ENCODE measurements around the gene BROX.
"Not testable (repeated sequence)": the region's sequence is repeated elsewhere in the genome, so short reads cannot be mapped to it uniquely, and the experiment has no call there.

BROX gene

GRCh38 chr1:222732216-222733159 lies 20.1 kb downstream of the BROX start:
- no peak for DNase-seq

DNA sequence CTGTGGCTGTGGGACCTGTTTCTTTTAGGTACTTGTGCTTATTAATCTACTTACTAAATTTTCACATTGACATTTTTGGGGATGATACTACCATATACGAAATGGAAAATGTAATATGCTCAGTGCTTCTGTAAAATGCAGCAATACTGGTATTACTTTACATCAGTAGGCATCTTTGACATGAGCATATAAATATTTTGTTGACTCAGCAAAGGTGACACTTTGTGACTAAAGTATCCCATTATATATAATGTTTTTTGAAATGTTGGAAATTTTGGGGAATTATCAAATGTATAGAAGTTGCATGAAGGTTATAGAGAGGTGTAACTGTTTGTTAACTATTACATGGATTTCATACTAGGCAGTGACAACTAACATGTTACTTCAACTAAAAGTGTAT lies 22.4 kb downstream of the BROX start:
- no peak for DNase-seq

DNA sequence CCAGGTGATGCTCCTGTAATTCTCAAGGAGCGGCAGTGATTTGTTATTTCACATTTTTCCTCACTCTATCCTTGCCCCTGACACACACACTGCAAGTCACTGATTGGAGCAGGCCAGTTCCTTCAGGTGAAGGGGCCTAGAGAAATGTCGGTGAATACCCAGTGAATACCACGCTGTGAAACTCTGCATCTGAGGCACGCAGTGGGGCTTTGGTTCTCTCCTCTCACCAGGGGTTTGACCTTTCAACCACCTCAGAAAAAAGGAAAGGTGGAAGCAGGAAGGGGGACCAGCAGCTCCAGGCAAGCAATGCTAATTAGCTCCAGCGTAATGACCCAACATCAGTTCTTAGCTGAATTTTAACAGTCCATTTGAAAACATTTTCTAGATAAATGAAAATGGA lies 24.1 kb downstream of the BROX start:
- no peak for DNase-seq

GRCh38 chr1:222736972-222737371 lies 24.6 kb downstream of the BROX start, which contains the start of gene FAM177B:
TSS of gene FAM177B (plus strand) at chr1:222737202. CDS start at chr1:222746546, 9,344 bp downstream.
- no peak for DNase-seq

- no peak for DNase-seq
These were observed 27.1 kb downstream of the BROX start for GRCh38 chr1:222739465-222739864.

DNA sequence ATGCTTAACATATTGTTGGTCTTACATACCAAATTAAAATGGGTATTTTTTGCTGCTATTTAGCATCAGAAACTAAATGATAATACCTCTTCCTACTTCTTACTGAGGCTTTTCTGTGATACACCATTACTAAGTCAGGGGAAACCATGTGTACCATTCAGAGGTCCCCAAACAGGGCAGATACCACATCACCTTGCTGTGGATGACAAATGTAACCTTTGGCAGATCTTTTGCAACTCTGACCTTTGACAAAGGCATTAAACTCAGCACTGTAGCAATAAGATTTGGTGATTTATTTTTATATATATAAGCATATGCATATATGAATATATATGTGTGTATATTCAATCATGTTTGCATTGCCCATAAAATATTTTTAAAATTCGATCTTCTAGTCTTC lies 27.6 kb downstream of the BROX start:
- DNase-seq = no peak

DNA sequence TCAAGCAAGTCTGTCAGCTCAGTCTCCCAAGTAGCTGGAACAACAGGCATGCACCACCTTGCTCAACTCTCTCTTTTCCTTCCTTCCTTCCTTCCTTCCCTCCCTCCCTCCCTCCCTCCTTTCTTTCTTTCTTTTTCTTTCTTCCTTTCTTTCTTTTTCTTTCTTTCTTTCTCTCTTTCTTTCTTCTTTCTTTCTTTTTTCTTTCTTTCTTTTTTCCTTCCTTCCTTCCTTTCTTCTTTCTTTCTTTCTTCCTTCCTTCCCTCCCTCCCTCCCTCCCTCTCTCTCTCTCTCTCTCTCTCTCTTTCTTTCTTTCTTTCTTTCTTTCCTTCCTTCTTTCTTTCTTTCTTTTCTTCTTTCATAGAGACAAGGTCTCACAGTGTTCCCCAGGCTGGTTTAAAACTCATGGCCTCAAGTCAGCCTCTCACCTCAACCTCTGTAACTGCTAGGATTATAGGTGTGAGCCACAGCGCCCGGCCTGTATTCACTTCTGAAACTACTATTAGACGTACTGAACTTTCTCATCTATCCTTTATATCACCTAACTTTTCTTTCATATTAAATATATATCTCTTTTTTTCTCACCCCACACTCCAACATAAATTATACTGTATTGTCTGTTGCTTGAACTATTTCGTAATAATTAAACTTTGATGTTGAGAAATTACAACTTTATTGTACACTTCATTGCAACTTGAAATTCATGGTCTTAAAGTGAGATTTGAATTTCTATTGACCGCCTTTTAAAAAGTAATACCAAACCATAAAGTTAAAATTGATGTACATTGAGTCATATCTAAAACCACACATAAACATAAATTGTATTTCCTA lies 29.5 kb downstream of the BROX start:
- not testable (repeated sequence) for DNase-seq

DNA sequence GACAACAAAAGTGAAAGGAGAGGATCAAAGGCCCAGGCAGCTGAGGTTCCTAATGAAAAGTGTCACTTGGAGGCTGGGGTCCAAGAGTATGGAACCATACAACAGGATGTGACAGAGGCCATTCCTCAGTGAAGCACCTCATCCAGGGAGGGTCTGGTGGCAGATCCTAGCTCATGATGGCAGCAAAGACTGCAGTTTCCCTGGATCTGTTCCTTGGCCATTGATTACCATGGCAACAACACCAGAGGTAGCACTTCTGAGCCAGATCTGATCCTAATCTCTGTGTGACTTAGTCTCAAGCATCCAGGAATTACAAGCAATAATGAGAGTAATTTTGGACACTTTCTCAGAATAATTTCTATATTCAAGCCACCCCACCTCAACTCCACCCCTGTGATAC lies 37.6 kb downstream of the BROX start:
- no peak for DNase-seq

- no peak for DNase-seq
These were observed 38.3 kb downstream of the BROX start for GRCh38 chr1:222750651-222751050.

GRCh38 chr1:222751255-222751654 lies 38.9 kb downstream of the BROX start:
- DNase-seq = no peak

DNA sequence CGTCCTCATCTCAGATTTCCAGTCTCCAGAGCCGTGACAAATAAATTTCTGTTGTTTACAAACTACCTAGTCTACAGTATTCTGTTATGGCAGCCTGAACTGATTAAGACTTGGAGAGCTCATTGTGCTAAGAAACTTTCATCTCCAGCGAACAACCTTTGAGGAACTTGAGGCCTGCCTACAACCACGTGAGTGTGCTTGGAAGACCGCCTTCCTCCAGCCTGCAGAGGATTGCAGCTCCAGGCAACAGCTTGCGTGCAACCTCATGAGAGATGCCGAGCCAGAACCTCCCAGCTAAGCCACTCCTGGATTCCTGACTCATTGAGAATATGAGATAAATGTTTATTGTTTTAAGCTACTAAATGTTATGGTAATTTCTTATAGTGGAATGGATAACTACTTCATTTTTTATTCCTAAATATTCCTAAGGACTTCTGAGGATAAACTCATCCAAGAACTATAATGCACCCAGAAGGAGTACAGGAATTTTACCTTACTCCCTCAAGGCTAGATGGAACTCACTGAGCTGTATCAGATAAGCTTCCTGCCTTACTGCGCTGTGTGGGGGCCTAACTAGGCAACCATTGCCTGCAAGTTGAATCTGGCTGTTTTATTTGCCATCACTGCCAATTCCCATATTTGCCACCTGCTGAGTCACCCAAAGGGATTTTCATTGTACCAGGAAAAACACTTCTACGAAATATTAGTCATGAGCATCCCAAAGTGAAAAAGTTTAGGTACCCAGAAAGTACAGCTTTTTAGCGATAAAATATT lies 42.2 kb downstream of the BROX start:
- DNase-seq = no peak

DNA sequence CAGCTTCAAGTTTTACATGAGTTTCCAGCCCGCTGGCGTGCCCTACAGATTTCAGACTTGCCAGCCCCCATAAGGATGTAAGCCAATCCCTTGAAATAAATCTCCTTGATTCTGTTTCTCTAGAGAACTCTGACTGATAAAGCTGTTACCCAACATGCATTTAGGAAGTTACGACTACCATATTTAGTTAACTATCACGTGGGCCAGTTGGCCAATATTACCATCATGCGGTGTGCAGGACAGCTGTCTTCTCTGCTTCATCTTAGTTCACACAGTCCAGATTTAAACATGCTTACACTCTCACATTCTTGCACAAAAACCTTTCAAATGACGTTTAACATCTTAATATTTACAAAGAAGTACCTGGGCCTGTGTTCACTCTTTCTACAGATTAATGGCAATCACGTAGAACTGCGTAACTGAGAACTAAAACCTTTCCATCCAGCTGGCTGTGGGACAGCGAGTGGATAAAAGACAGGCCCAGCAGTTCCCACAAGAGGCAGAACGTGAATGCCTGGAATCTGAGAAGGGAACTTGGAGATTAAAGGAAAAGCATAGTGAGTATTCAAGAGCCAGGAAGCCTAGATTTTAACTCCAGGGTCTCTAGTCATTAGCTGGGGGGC lies 45.4 kb downstream of the BROX start:
- DNase-seq = no peak

- DNase-seq = no peak
These were observed 47.2 kb downstream of the BROX start for GRCh38 chr1:222759451-222760035.

GRCh38 chr1:222761083-222761482 lies 48.7 kb downstream of the BROX start:
- DNase-seq = no peak

- not testable (repeated sequence) for DNase-seq
These were observed 49.8 kb downstream of the BROX start for GRCh38 chr1:222762178-222762577.

DNA sequence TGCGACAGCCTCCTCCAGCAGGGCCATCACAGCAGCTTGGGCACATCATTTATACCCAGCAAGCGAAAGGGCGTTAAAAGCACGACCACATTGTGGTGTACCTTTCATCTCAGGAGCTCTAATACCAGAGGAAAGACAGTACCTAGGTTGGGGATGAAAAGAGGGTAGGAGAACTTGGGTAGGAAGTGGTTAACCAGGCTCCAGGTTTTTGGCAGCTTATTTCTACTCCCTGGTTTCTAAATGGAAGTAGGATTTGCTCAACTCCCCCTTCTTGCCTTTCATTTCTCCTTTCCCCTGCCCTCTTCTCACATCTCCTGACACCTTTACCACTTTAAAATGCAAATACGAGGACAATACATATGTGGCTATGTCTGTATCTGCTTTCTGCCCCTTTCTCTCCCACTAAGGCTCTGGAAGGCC lies 54.8 kb downstream of the BROX start:
- DNase-seq = no peak

GRCh38 chr1:222768592-222768991 lies 56.2 kb downstream of the BROX start:
- DNase-seq = no peak

GRCh38 chr1:222769181-222769580 lies 56.8 kb downstream of the BROX start:
- DNase-seq = no peak

GRCh38 chr1:222769971-222770620 lies 57.7 kb downstream of the BROX start:
- DNase-seq = no peak

- no peak for DNase-seq
These were observed 60.6 kb downstream of the BROX start for GRCh38 chr1:222772996-222773379.

GRCh38 chr1:222777463-222777862 lies 65.1 kb downstream of the BROX start:
- no peak for DNase-seq

- DNase-seq = no peak
These were observed 65.6 kb downstream of the BROX start for GRCh38 chr1:222777977-222778376.

All from activated CD8-positive, alpha-beta memory T cell treated with anti-CD3 and anti-CD28 coated beads, Interleukin-2, amount 50 U/mL, for 4 hours (primary cell).